Natural killer cell (primary cell): ENCODE measurements around the gene RELL1. TPM values are rescaled to one million over a fixed set of nuclear protein-coding genes. Genes with fewer than 3 reads are reported as not detected.

ENCODE experiments used
- ATAC-seq, 3 donors: fragments of 150-1000 bp in 2 of 3; fragments of 200-7000 bp in 1 of 3; cut with Tn5 transposase; 1 replicate in 1 of 3; 2 replicates in 2 of 3; pipeline ENCODE4 v1.10.0; 2021; ENCODE audit warnings: mild to moderate bottlenecking in 2 of 3, moderate library complexity in 2 of 3
- DNase-seq, 2 donors: peaks; one replicate each; pipeline versions ENCODE4 v3.0.0 to v3.0.0-alpha.2; 2013 to 2021; ENCODE audit warnings: mixed read lengths in 1 of 2
- H3K27ac ChIP-seq: one replicate; pipeline ENCODE4 v1.5.1; 2013; ENCODE audit warnings: mild to moderate bottlenecking, low read length
- H3K27me3 ChIP-seq: one replicate; pipeline ENCODE4 v1.6.1; 2013; ENCODE audit warnings: low read length; ENCODE audit not compliant: control insufficient read depth, insufficient read depth
- H3K36me3 ChIP-seq: one replicate; pipeline ENCODE4 v1.6.1; 2013; ENCODE audit warnings: low read length; ENCODE audit not compliant: control insufficient read depth, insufficient read depth
- H3K4me1 ChIP-seq: one replicate; pipeline ENCODE4 v1.6.1; 2013; ENCODE audit warnings: low read length; ENCODE audit not compliant: control insufficient read depth, insufficient read depth
- H3K4me3 ChIP-seq: one replicate; pipeline ENCODE4 v1.5.1; 2013; ENCODE audit warnings: low read length
- H3K9me3 ChIP-seq: one replicate; pipeline ENCODE4 v1.6.1; 2013; ENCODE audit warnings: low read length; ENCODE audit not compliant: control insufficient read depth, insufficient read depth
- H3K27ac Mint-ChIP-seq, 2 donors: one replicate each; pipeline ENCODE4 v1.8.0; 2022; ENCODE audit warnings: mild to moderate bottlenecking in 2 of 2, mixed read lengths in 2 of 2, moderate library complexity in 1 of 2
- H3K27me3 Mint-ChIP-seq, 2 donors: one replicate each; pipeline ENCODE4 v1.8.0; 2022; ENCODE audit warnings: low read depth in 2 of 2, mixed read lengths in 2 of 2
- H3K36me3 Mint-ChIP-seq: one replicate; pipeline ENCODE4 v1.8.0; 2022; ENCODE audit warnings: mixed read lengths
- H3K4me1 Mint-ChIP-seq, 2 donors: one replicate each; pipeline ENCODE4 v1.8.0; 2022; ENCODE audit warnings: mixed read lengths in 2 of 2
- H3K4me3 Mint-ChIP-seq: one replicate; pipeline ENCODE4 v1.8.0; 2022; ENCODE audit warnings: mild to moderate bottlenecking, moderate library complexity, mixed read lengths
- H3K9me3 Mint-ChIP-seq, 2 donors: one replicate each; pipeline ENCODE4 v1.8.0; 2022; ENCODE audit warnings: mixed read lengths in 2 of 2
- WGBS: methylation state at CpG from one replicate; pipeline ENCODE4 v1.1.7; 2013; ENCODE audit warnings: missing lambda C conversion rate; ENCODE audit not compliant: insufficient coverage; 5-methylcytosine and 5-hydroxymethylcytosine counted together
- intact Hi-C: fragments of 100-400 bp; cut with micrococcal nuclease; formaldehyde crosslinking; loops from one replicate; pipeline ENCODE4 v1.14.2; 2022
- total RNA-seq, 4 donors: library from RNA; stranded (reverse); fragments of 120-200 nt in 1 of 4; gene quantifications; one replicate each; pipeline versions ENCODE4 v1.2.3 to v1.2.4, GENCODE V29; 2013 to 2022
- TF ChIP-seq, protein P1 (sequence below): fragments of 200-600 bp; IDR thresholded peaks from one replicate; pipeline ENCODE4 v1.8.0; 2022; ENCODE audit warnings: antibody characterized with exemption

Gene RELL1
- total RNA-seq, 3 donors from 2014 or later (not counting 1 experiment from before 2014, with no cell fraction given): 15.2 to 21.3 (median 15.2) TPM

DNA sequence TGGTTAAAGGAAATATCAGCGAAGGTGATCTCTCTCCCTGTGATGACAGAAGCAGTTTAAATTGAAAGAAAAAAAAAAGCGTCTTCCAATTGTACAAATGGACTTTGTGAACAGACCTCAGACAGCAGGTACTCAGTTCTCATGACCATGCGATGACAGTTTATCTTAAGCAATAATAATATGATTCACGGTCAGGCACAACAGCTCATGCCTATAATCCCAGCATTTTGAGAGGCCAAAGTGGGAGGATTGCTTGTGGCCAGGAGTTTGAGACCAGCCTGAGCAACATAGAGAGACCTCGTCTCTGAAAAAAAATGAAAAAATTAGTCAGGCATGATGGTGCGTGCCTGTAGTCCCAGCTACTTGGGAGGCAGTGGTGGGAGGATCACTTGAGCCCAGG is 51.0 kb downstream of the RELL1 start:
- Mint-ChIP-seq H3K27me3 (no peaks in the 10 kb centered on the region), H3K9me3 (no peaks in the 10 kb centered on the region), H3K27ac (no peak overlapping the region), H3K4me3 (no peak overlapping the region), H3K36me3 (no peaks in the 10 kb centered on the region), H3K4me1 (no peaks in the 10 kb centered on the region)
- TF ChIP-seq, protein P1, sequence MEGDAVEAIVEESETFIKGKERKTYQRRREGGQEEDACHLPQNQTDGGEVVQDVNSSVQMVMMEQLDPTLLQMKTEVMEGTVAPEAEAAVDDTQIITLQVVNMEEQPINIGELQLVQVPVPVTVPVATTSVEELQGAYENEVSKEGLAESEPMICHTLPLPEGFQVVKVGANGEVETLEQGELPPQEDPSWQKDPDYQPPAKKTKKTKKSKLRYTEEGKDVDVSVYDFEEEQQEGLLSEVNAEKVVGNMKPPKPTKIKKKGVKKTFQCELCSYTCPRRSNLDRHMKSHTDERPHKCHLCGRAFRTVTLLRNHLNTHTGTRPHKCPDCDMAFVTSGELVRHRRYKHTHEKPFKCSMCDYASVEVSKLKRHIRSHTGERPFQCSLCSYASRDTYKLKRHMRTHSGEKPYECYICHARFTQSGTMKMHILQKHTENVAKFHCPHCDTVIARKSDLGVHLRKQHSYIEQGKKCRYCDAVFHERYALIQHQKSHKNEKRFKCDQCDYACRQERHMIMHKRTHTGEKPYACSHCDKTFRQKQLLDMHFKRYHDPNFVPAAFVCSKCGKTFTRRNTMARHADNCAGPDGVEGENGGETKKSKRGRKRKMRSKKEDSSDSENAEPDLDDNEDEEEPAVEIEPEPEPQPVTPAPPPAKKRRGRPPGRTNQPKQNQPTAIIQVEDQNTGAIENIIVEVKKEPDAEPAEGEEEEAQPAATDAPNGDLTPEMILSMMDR: no peak
- 96% methylated on average over 6 of the region's 6 CpGs for WGBS
- no peak for ATAC-seq
- peaks cover 28% of the 10 kb centered on the region for H3K36me3 ChIP-seq
- no peak overlapping the region for H3K4me3 ChIP-seq
- DNase-seq: no peak
- H3K4me1 ChIP-seq: no peaks in the 10 kb centered on the region
- H3K27ac ChIP-seq: no peak overlapping the region
- H3K27me3 ChIP-seq: no peaks in the 10 kb centered on the region
- H3K9me3 ChIP-seq: no peaks in the 10 kb centered on the region
- intact Hi-C loops: no loop called here

DNA sequence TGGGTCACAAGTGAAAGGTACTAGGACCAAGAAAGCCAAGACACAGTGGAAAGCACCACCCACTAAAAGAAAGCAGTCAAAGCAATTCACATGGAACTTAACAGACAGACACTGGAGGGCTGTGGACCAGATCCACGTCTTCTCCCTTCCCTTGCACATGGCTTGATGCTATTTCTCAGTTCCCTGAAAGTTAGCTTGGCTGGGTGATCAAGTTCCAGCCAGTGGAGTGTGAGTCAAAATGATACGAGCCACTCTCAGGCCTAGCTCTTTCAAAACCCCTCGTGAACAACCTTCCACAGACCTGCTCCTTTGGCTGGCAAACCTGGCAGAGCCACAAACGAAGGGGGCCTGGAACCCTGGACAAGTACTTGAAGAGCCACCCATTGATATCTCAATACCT is 52.0 kb downstream of the RELL1 start:
- Histone ChIP-seq H3K27me3 (no peaks in the 10 kb centered on the region), H3K9me3 (no peaks in the 10 kb centered on the region), H3K36me3 (peaks cover 33% of the 10 kb centered on the region), H3K4me3 (no peak overlapping the region), H3K4me1 (no peaks in the 10 kb centered on the region), H3K27ac (no peak overlapping the region)
- H3K4me3 Mint-ChIP-seq: no peak overlapping the region
- H3K27ac Mint-ChIP-seq: no peak overlapping the region
- no peak for ATAC-seq
- H3K9me3 Mint-ChIP-seq: no peaks in the 10 kb centered on the region
- no peak for DNase-seq
- TF ChIP-seq, protein P1: no peak
- H3K36me3 Mint-ChIP-seq: no peaks in the 10 kb centered on the region
- peaks cover 0 to 6% of the 10 kb centered on the region in 2 donors for H3K4me1 Mint-ChIP-seq
- intact Hi-C loops: no loop called here
- H3K27me3 Mint-ChIP-seq: no peaks in the 10 kb centered on the region
- WGBS: 92% methylated on average over 4 of the region's 4 CpGs

DNA sequence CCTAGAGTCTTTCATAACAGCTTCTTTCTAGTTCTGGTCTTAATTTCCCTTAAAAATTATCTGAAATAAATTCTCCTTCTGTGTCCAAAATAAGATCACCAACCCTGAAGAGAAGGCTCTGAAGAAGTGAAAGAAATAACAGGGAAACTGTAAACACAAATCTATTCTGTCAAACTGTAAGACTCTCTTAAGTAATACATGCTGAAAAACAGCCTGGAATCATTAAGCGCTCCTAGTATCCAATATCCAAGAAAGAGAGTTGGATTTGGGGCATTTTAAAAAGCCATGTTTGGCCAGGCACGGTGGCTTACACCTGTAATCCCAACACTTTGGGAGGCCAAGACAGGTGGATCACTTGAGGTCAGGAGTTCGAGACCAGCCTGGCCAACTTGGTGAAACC is 53.3 kb downstream of the RELL1 start:
- no peak overlapping the region for H3K27ac ChIP-seq
- Mint-ChIP-seq H3K9me3 (no peaks in the 10 kb centered on the region), H3K36me3 (no peaks in the 10 kb centered on the region), H3K4me3 (no peak overlapping the region), H3K4me1 (peaks cover 0 to 11% of the 10 kb centered on the region in 2 donors), H3K27me3 (no peaks in the 10 kb centered on the region), H3K27ac (no peak overlapping the region)
- intact Hi-C loops: no loop called here
- no peaks in the 10 kb centered on the region for H3K9me3 ChIP-seq
- peaks cover 38% of the 10 kb centered on the region for H3K36me3 ChIP-seq
- DNase-seq (no peak), ATAC-seq (no peak)
- WGBS: 100% methylated on average over 3 of the region's 3 CpGs
- TF ChIP-seq, protein P1: no peak
- no peaks in the 10 kb centered on the region for H3K27me3 ChIP-seq
- H3K4me3 ChIP-seq: no peak overlapping the region
- H3K4me1 ChIP-seq: no peaks in the 10 kb centered on the region

DNA sequence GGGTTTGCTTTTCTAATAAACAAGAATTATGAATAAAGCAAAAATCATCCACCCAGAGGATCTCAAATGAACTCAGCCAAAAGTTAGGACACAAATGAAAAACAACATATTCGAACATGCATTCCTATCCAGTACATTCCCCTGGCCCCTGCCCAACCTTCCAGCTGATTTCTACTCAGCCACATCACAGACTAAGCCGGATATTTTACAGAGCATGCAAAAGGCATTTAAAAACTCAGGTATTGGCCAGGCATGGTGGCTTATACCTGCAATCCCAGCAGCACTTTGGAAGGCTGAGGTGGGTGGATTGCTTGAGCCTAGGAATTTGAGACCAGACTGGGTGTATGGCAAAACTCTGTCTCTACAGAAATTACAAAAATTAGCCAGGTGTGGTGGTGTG is 54.6 kb downstream of the RELL1 start:
- no peak overlapping the region for H3K4me3 ChIP-seq
- Mint-ChIP-seq H3K27me3 (no peaks in the 10 kb centered on the region), H3K36me3 (no peaks in the 10 kb centered on the region), H3K4me3 (no peak overlapping the region), H3K9me3 (no peaks in the 10 kb centered on the region), H3K4me1 (peaks cover 0 to 11% of the 10 kb centered on the region in 2 donors), H3K27ac (no peak overlapping the region)
- WGBS: 93% methylated on average over 2 of the region's 2 CpGs
- no peaks in the 10 kb centered on the region for H3K27me3 ChIP-seq
- intact Hi-C loops: no loop called here
- TF ChIP-seq, protein P1: no peak
- ATAC-seq (no peak), DNase-seq (no peak)
- H3K9me3 ChIP-seq: no peaks in the 10 kb centered on the region
- no peaks in the 10 kb centered on the region for H3K4me1 ChIP-seq
- no peak overlapping the region for H3K27ac ChIP-seq
- H3K36me3 ChIP-seq: peaks cover 33% of the 10 kb centered on the region
